HepG2 (cell line): ENCODE measurements around the gene COL9A3. TPM values are rescaled to one million over a fixed set of nuclear protein-coding genes. Genes with fewer than 3 reads are reported as not detected.

ENCODE experiments used
- ATAC-seq: fragments of 200-7000 bp; cut with Tn5 transposase; 3 replicates; pipeline ENCODE4 v1.9.1; 2020; ENCODE audit warnings: mild to moderate bottlenecking, moderate library complexity
- BruUV-seq: library from RNA; stranded (reverse); fragments of 400-500 nt; replicated peaks from 2 replicates; lab custom pipeline; 2021; lab: Mats Ljungman, UMichigan
- CTCF ChIA-PET: fragments of 300-600 bp; formaldehyde crosslinking; extraction: SDS; loops from one replicate; lab custom pipeline; 2021; ENCODE audit warnings: low total read pairs, inconsistent platforms, low intra/inter-chr PET ratio; lab: Yijun Ruan, JAX
- POLR2A ChIA-PET: fragments of 350-600 bp; sonication (Branson Sonifier 250); formaldehyde crosslinking; loops from one replicate; lab custom pipeline; 2020; ENCODE audit warnings: antibody characterized with exemption, inconsistent platforms; lab: Yijun Ruan, JAX
- DNase-seq: peaks from one replicate; pipeline ENCODE4 v3.0.0-alpha.2; 2015; ENCODE audit warnings: low spot score
- FAIRE-seq: peaks from 3 replicates; lab custom pipeline; 2011; peaks lifted over from hg19 to GRCh38; lab: Jason Lieb, UNC
- H2AFZ ChIP-seq: one replicate; pipeline ENCODE4 v1.6.1; 2011; ENCODE audit warnings: low read length, inconsistent platforms
- H3K27ac ChIP-seq: fragments of 300-600 bp; 3 replicates; pipeline ENCODE4 v1.8.0; 2011; ENCODE audit warnings: mixed run types, mild to moderate bottlenecking, mixed read lengths, low read length, inconsistent platforms; ENCODE audit not compliant: insufficient read depth; ENCODE audit errors: extremely low read length
- H3K27me3 ChIP-seq, 2 experiments: fragments of 200-600 bp in 1 of 2; 2 replicates in 1 of 2; 3 replicates in 1 of 2; pipeline versions ENCODE4 v1.6.0 to v1.8.0; 2011; ENCODE audit warnings: low read length in 2 of 2, mild to moderate bottlenecking in 2 of 2, moderate library complexity in 2 of 2, inconsistent platforms in 1 of 2; ENCODE audit not compliant: insufficient read depth in 2 of 2, control insufficient read depth in 1 of 2
- H3K36me3 ChIP-seq, 2 experiments: fragments of 200-600 bp in 1 of 2; replicated peaks in 1 of 2; 2 replicates in 1 of 2; 3 replicates in 1 of 2; pipeline versions ENCODE4 v1.5.1 to v1.8.0; 2011; ENCODE audit warnings: low read length in 2 of 2, inconsistent platforms in 1 of 2; ENCODE audit not compliant: insufficient read depth in 2 of 2, control insufficient read depth in 1 of 2
- H3K4me1 ChIP-seq: 2 replicates; pipeline ENCODE4 v1.5.1; 2012; ENCODE audit warnings: low read length, inconsistent platforms; ENCODE audit not compliant: insufficient read depth
- H3K4me2 ChIP-seq: 2 replicates; pipeline ENCODE4 v1.6.0; 2011; ENCODE audit warnings: low read depth, low read length, inconsistent platforms
- H3K4me3 ChIP-seq, 3 experiments: fragments of 200-600 bp in 1 of 3; sonication (generic), shearing (Covaris generic) in 1 of 3; replicated peaks in 1 of 3; 2 replicates each; pipeline ENCODE4 v1.5.1; 2011 to 2016; ENCODE audit warnings: low read length in 3 of 3, inconsistent platforms in 2 of 3, low read depth in 2 of 3, mild to moderate bottlenecking in 2 of 3, control low read depth in 1 of 3, mixed read lengths in 1 of 3; ENCODE audit not compliant: insufficient read depth in 1 of 3
- H3K79me2 ChIP-seq: one replicate; pipeline ENCODE4 v1.6.1; 2011; ENCODE audit warnings: low read length, inconsistent platforms; ENCODE audit not compliant: insufficient read depth
- H3K9ac ChIP-seq: 2 replicates; pipeline ENCODE4 v1.6.0; 2011; ENCODE audit warnings: mild to moderate bottlenecking, low read depth, low read length, inconsistent platforms; ENCODE audit not compliant: insufficient read depth
- H3K9me3 ChIP-seq: 2 replicates; pipeline ENCODE4 v1.5.1; 2012; ENCODE audit warnings: mild to moderate bottlenecking, low read length
- H4K20me1 ChIP-seq: 2 replicates; pipeline ENCODE4 v1.6.0; 2011; ENCODE audit warnings: inconsistent platforms, mild to moderate bottlenecking, low read length, moderate library complexity; ENCODE audit not compliant: insufficient read depth
- E2F5 ChIP-seq: sonication (generic); formaldehyde crosslinking; conservative IDR thresholded peaks from 2 replicates; pipeline ENCODE4 v1.4.0; 2020; ENCODE audit warnings: missing genetic modification reagents
- EHMT2 ChIP-seq: fragments of 200-600 bp; sonication (generic); IDR thresholded peaks from 2 replicates; pipeline ENCODE4 v1.7.0; 2017; ENCODE audit warnings: antibody characterized with exemption, low read depth, low read length, borderline replicate concordance
- FLYWCH1 ChIP-seq: sonication (generic); formaldehyde crosslinking; IDR thresholded peaks from 2 replicates; pipeline ENCODE4 v1.8.1; 2023; ENCODE audit warnings: mild to moderate bottlenecking, missing genetic modification reagents
- FOXC1 ChIP-seq: sonication (generic); formaldehyde crosslinking; IDR thresholded peaks from 2 replicates; pipeline ENCODE4 v1.8.0; 2022; ENCODE audit warnings: mild to moderate bottlenecking, missing genetic modification reagents, borderline replicate concordance
- MIER3 ChIP-seq: IDR thresholded peaks from 2 replicates; pipeline ENCODE4 v1.6.1; 2016; ENCODE audit warnings: missing compliant biosample characterization, borderline replicate concordance
- MTA3 ChIP-seq: sonication (generic); formaldehyde crosslinking; IDR thresholded peaks from 2 replicates; pipeline ENCODE4 v1.4.0; 2020; ENCODE audit warnings: missing genetic modification reagents
- MXD4 ChIP-seq: IDR thresholded peaks from 2 replicates; pipeline ENCODE4 v1.6.1; 2016; ENCODE audit warnings: mild to moderate bottlenecking, missing biosample characterization, missing genetic modification reagents
- PLSCR1 ChIP-seq: sonication (generic); formaldehyde crosslinking; IDR thresholded peaks from 2 replicates; pipeline ENCODE4 v1.5.0; 2020; ENCODE audit warnings: missing genetic modification reagents, mild to moderate bottlenecking, borderline replicate concordance
- POLR2AphosphoS5 ChIP-seq: IDR thresholded peaks from 2 replicates; pipeline ENCODE4 v1.6.1; 2012; ENCODE audit warnings: low read depth, low read length
- SKIL ChIP-seq: sonication (generic); formaldehyde crosslinking; IDR thresholded peaks from 2 replicates; pipeline ENCODE4 v1.8.0; 2022; ENCODE audit warnings: missing genetic modification reagents, mild to moderate bottlenecking, moderate library complexity, borderline replicate concordance
- STAT5B ChIP-seq: sonication (generic); formaldehyde crosslinking; IDR thresholded peaks from 2 replicates; pipeline ENCODE4 v1.4.0; 2020; ENCODE audit warnings: missing genetic modification reagents
- SUZ12 ChIP-seq: fragments of 150-350 bp; IDR thresholded peaks from 2 replicates; pipeline ENCODE4 v1.6.1; 2014; ENCODE audit warnings: low read depth, low read length
- TARDBP ChIP-seq: sonication (generic); formaldehyde crosslinking; IDR thresholded peaks from 2 replicates; pipeline ENCODE4 v1.8.0; 2022; ENCODE audit warnings: mild to moderate bottlenecking, missing genetic modification reagents
- TOPORS ChIP-seq: sonication (generic); formaldehyde crosslinking; IDR thresholded peaks from 2 replicates; pipeline ENCODE4 v1.8.0; 2023; ENCODE audit warnings: mild to moderate bottlenecking, missing genetic modification reagents
- WIZ ChIP-seq: sonication (generic); formaldehyde crosslinking; IDR thresholded peaks from 2 replicates; pipeline ENCODE4 v1.5.1; 2020; ENCODE audit warnings: mild to moderate bottlenecking, missing genetic modification reagents
- ZFP41 ChIP-seq: sonication (generic); formaldehyde crosslinking; IDR thresholded peaks from 2 replicates; pipeline ENCODE4 v1.4.0; 2020; ENCODE audit warnings: mild to moderate bottlenecking, missing genetic modification reagents, borderline replicate concordance
- ZNF232 ChIP-seq: sonication (generic); formaldehyde crosslinking; IDR thresholded peaks from 2 replicates; pipeline ENCODE4 v1.4.0; 2020; ENCODE audit warnings: missing genetic modification reagents, borderline replicate concordance
- ZNF335 ChIP-seq: sonication (generic); formaldehyde crosslinking; IDR thresholded peaks from 2 replicates; pipeline ENCODE4 v1.4.0; 2020; ENCODE audit warnings: missing genetic modification reagents
- ZNF383 ChIP-seq: sonication (generic); formaldehyde crosslinking; IDR thresholded peaks from 2 replicates; pipeline ENCODE4 v1.4.0; 2020; ENCODE audit warnings: missing genetic modification reagents, mild to moderate bottlenecking, borderline replicate concordance
- WGBS: methylation state at CpG from one replicate; pipeline ENCODE4 v1.1.6; 2017; ENCODE audit warnings: low lambda C conversion rate; 5-methylcytosine and 5-hydroxymethylcytosine counted together
- in situ Hi-C: cut with HindIII; loops from 2 replicates; pipeline ENCODE4 v1.10.0; 2017; ENCODE audit warnings: low pct_unique_long_range_greater_than_20kb; ENCODE audit not compliant: extremely low pct_ligation_motif_present
- intact Hi-C: fragments of 100-400 bp; cut with micrococcal nuclease; formaldehyde crosslinking; loops from one replicate; pipeline ENCODE4 v1.10.0; 2022; ENCODE audit not compliant: unreplicated experiment
- polyA plus RNA-seq, 8 experiments: library from polyadenylated mRNA; depleted of rRNA in 3 of 8; stranded (reverse) in 7 of 8; unstranded in 1 of 8; fragments of >200 nt; fragmentation: Illumina TruSeq in 4 of 8; extraction: Trizol in 4 of 8; gene quantifications; 2 replicates each; pipeline versions ENCODE4 v1.2.1 to v1.2.3, GENCODE V29; 2011 to 2016; ENCODE audit warnings: low read depth in 4 of 8, missing spikeins in 1 of 8, mixed read lengths in 1 of 8; ENCODE audit not compliant: insufficient read depth in 1 of 8
- total RNA-seq, 5 experiments: library from RNA; depleted of rRNA; stranded (reverse); fragments of >200 nt; fragmentation: Illumina TruSeq; extraction: Trizol; gene quantifications; 2 replicates each; pipeline ENCODE4 v1.2.3, GENCODE V29; 2016; ENCODE audit warnings: low read depth in 1 of 5

Gene COL9A3
- total and polyA plus RNA-seq, 2 of the 13 experiments (the other 11 are each of a cell fraction or from before 2014, with no cell fraction given) = 155 to 204 TPM

- no peak for TF ChIP-seq ZNF335 (CRISPR knock-in tag)
- no peak for TF ChIP-seq ZNF383 (CRISPR knock-in tag)
- TF ChIP-seq SKIL (CRISPR knock-in tag) = peak; percentile 63; the same call in 1 of the 2 replicates
- no peak for TF ChIP-seq MTA3
- TF ChIP-seq MXD4 (CRISPR knock-in tag) = no peak
Measured at GRCh38 chr20:62793757-62794006, 23.2 kb upstream of the COL9A3 start (continued).

DNA sequence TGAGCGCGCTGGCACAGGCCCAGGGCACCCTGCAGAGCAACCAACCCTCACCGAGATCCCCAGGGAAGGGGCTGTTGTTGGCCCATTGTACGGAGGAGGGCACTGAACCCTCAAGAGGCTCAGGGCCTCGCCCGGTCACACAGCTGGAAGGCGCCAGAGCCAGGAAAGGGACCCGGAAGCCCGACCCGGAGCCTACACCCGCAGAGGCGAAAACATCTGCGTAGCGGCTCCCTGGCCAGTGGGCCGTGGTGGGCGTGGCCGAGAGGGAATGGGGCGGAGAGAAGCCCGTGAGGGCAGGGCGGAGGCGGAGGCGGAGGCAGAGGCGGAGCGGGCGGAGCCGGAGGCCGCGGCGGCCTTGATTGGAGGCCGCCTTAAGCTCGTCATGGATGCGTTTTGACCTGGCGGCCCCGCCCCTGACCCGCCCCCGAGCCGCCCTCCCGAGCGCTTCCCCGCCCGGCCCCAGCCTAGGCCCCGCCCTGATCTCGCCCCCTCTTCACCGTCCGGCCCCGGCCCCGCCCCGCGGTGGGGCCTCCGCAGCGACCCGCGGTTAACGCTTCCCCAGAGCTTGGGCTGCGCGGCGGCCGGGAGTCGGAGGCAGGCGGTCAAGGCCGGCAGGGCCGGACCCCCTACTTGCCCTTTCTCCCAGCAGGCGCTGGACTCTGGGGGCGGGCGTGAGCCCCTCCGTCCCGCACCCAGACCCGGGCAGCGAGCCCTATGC is 22.7 kb upstream of the COL9A3 start:
- intact Hi-C loops = loop anchor here (1.0 to 10.0 kb wide), 4 partner anchors 12 to 419 kb away; no protein-coding TSS in a partner anchor
- H3K9me3 ChIP-seq = no peaks in the 10 kb centered on the region
- peak overlapping the region; percentile 66 to 82 (median 79) for H3K4me3 ChIP-seq
- no TSS peak for BruUV-seq
- peak overlapping the region; percentile 89 for H3K27ac ChIP-seq
- H3K27me3 ChIP-seq = peaks cover 5 to 29% of the 10 kb centered on the region in 2 experiments; a peak in 4 of 5 replicates
- H2AFZ ChIP-seq = peak overlapping the region; percentile 15
- peaks cover 5% of the 10 kb centered on the region; the same call in 1 of the 2 replicates for H4K20me1 ChIP-seq
- H3K36me3 ChIP-seq = peaks cover 12 to 16% of the 10 kb centered on the region in 2 experiments; a peak in 4 of 5 replicates
- in situ Hi-C loops = loop anchor here (5.0 to 25.0 kb wide), 3 partner anchors 127 to 282 kb away; no protein-coding TSS in a partner anchor
- peaks cover 8% of the 10 kb centered on the region for H3K79me2 ChIP-seq
- FAIRE-seq = peak; percentile 47
- peak overlapping the region; percentile 99 for H3K4me2 ChIP-seq
- peak; percentile 94 for DNase-seq
- H3K9ac ChIP-seq = peak overlapping the region; percentile 84
- peak; percentile 73 for ATAC-seq
- peaks cover 46% of the 10 kb centered on the region for H3K4me1 ChIP-seq
- POLR2A ChIA-PET = interaction anchor here (0.7 to 4.2 kb wide), 35 partner anchors 8 to 728 kb away, joined by 3 to 110 read pairs (median 5); partner anchors contain the start of genes COL9A3, DIDO1, GID8 and OGFR
- 2% methylated on average over 14 of the region's 69 CpGs for WGBS
- CTCF ChIA-PET = no interaction called here
- no peak; the same call in 1 of the 2 replicates for TF ChIP-seq TOPORS (CRISPR knock-in tag)
- peak; percentile 89 for TF ChIP-seq POLR2AphosphoS5
- peak; percentile 55; the same call in 1 of the 2 replicates for TF ChIP-seq TARDBP (CRISPR knock-in tag)
- TF ChIP-seq MIER3 (CRISPR knock-in tag) = peak; percentile 19; the same call in 1 of the 2 replicates
- no peak for TF ChIP-seq EHMT2
- peak; percentile 79; the same call in 1 of the 2 replicates for TF ChIP-seq FOXC1 (CRISPR knock-in tag)
- no peak for TF ChIP-seq SUZ12
- TF ChIP-seq PLSCR1 (CRISPR knock-in tag) = no peak
- TF ChIP-seq STAT5B (CRISPR knock-in tag) = no peak; the same call in 1 of the 2 replicates
- TF ChIP-seq WIZ (CRISPR knock-in tag) = no peak; the same call in 1 of the 2 replicates
- no peak for TF ChIP-seq FLYWCH1 (CRISPR knock-in tag)
- TF ChIP-seq ZNF232 (CRISPR knock-in tag) = no peak; the same call in 1 of the 2 replicates
- TF ChIP-seq E2F5 (CRISPR knock-in tag) = no peak; the same call in 1 of the 2 replicates
- TF ChIP-seq ZFP41 (CRISPR knock-in tag) = no peak
